GM19455 (cell line): Measurements from ENCODE around the gene SEC14L5.
"Not testable (repeated sequence)": the region's sequence is repeated elsewhere in the genome, so short reads cannot be mapped to it uniquely, and the experiment has no call there.

Experiments
- ATAC-seq: cut with Tn5 transposase; IDR thresholded peaks from one replicate; pipeline ENCODE4 v1.9.1; 2021; ENCODE audit not compliant: unreplicated experiment

The SEC14L5 gene

DNA sequence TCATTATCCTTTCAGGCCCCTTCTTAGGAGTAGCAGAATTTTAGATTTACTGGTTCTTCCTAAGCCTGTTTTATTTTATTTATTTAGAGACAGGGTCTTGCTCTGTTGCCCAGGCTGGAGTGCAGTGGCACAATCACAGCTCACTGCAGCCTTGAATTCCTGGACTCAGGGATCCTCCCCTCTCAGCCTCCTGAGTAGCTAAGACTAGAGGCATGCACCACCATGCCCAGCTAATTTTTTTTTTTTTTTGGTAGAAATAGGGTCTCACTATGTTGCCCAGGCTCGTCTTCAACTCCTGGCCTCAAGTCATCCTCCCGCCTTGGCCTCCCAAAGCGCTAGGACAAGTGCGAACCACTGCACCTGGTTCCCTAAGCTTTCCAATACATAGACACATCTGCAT lies 28.5 kb upstream of the SEC14L5 start:
- not testable (repeated sequence) for ATAC-seq

DNA sequence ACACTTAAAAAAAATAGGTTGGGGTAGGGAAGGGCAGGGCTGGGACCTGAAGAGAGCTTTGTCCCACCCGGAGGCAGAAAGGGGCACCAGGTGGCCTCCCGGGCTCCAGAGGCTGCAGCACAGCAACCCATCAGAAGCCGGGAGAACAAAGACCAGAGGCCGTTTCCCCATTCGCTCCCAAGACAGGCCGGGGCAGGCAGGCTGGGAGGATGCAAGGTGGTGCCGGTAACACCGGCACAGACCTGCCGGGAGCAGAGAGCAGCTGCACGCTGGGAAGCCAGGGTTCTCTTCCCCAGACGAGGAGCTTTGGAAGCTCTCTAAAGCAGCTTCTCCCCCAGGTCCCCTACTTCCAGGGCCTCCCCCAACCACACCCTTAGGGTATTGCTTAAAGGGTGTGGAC lies 26.7 kb upstream of the SEC14L5 start:
- no peak for ATAC-seq

DNA sequence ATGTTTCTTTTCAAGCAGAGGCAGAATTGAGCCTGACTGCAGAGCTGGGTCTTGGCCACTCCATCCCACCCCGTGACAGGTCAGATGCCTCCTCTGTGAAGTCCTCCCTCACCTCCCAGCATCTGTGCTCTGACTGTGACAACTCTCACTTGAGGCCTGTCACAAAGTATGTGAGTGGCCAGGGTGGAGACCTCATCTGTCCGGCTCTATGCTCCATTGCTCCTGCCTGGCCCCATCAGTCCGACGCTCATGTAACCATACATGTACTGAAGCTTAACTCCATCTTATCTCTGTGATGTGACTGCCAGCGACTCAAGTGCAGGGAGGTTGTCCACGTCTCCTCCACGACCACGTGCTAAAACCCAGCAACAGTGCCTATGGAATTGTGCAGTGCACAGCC lies 24.7 kb upstream of the SEC14L5 start:
- ATAC-seq = no peak

DNA sequence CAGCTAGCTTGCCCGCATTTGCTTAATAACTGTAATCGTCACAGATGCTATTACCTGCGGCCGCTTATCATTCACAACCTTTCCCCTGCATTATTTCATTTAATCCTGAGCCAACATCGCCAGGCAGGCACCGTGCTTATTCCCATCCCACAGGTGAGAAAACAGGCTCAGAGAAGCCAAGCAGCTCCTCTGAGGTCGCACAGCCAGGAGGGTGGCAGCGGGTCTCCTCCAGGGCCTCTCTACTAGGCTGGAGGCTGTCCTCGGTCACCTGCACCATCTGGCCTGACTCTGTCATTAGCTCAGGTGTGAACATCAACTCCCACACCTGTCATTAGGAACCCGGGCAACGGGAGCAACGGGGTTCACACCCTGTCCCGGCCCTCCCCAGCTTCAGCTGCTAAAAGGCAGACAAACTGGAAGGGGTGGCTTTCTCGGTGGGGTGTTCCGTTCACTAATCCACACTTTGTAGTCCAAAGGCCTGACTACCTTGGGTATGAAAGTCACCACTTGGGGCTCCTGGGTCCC lies 24.2 kb upstream of the SEC14L5 start:
- no peak for ATAC-seq

DNA sequence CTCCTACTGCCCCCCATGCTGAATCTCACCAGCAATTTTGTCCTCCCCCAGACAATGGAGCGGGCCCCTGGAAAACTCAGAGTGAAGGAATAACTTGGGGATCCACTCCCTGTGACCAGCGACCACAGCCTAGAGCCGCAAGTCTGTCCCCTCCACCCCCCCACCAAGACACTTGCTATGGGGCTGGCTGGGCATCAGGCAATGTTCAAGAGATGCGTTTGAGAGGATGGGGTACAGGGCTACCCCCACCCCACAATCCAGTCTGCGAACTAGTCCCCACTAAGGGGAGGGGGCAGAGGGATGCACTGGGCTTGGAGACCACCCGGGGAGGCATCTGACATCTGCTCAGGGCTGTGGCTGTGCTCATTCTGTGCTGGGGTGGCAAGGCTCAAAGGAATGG lies 23.5 kb upstream of the SEC14L5 start:
- ATAC-seq = no peak

DNA sequence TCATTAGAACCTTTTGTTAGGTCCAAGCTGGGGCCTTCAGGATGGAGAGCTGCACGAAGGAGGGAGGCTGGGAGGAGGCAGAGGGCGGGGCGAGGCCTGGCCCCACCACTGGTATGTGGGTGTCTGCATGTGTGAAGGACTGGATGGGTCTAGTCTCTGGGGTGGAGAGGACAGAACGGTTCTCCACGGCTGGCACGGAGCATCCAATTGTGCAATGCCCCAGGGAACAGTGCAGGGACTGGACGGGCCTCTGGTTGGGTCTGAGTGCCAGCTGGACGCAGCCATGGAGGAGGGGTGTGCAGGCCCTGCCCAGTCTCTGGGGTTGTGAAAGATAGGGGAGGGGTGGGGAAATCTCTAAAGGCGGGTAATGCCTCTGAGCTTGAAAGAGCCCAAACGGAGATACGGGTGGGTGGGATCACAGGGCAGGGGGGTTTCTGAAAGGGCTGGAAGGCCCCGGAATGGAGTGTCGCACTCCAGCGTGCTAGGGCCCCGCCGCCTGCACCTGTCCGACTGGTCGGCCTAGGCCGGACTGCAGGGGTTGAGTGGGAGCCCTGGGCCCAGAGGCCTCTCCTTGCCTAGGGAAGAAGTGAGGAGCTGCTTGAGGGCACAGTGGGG lies 22.8 kb upstream of the SEC14L5 start:
- no peak for ATAC-seq

DNA sequence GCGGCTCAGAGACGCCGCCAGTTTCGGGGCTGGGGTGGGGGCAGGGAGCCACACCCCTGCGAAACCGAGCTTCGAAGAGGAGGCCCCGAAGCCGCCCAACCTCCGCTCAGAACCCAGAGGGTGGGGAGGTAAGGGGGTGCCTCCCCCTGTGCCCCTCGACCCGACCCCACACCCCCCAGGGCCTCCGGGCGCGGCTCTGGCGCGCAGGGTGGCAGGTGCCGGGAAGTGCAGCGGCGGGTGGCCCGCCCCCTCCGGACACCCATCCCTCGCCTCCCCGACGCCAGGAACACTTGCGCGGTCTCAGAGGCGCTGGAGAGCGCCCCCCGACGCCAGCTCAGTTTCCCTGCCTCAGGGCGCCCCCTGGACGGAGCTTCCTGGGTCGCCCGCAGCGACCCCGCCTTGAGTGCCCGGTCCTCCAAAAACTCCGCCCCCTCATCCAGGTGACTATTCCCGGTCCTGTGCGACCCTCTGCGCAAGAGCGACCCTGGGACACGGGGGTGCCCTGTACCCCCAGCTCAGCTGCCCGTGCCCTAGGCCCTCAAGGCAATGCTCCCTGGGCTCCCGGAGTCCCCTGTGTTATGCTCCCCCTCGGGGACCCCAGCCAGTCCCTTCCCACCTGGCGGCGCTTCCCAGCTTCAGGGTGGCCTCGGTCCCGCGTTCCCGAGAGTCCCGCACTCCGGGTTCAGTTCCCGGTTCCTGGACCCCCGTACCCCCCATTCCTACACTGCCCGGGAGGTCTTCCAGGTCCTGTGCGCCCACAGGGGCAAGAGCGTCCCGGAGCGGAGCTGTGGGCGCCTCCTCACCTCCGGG lies 21.7 kb upstream of the SEC14L5 start:
- ATAC-seq = no peak

DNA sequence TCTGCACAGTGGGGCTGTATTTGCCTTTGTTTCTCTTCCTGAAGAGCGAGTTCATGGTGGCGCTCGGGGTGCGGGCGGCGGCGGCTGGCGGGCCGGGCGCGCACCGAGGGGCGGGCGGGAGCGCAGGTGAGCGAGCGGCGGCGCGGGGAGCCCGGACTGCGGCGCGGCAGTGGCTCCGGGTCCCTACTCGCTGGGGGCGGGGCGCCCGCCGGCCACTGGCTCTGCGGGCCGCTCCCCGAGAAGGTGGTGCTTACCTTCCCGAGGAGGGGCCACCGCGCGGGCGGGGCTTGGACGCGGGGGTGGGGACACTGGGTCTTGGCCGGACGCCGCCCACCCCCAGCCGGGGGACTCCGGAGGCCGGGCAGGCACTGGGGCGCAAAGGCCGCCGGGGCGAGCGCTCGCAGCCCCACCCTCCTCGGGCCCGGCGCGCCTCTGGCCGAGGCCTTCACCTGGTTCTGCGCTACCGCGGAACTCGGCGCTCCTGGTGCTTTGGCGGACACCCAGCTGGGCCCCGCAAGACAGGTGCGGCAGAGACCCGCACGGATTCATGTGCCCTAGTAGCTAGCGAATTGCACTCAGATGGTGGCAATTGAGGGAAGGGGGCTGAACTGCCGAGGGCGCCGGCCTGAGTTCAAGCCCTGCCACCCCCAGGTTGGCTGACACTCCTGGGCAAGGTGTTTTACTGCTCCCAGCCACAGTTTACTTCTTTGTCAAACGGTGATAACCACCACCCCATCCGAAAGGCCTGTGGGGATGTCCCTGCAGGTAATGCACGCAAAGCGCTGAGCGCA lies 20.9 kb upstream of the SEC14L5 start, which contains the start of gene PPL:
Gene PPL (minus strand): TSS at position 158 of the 791 bp plus-strand sequence. CDS start 103 bp downstream, at position 55.
- no peak for ATAC-seq

DNA sequence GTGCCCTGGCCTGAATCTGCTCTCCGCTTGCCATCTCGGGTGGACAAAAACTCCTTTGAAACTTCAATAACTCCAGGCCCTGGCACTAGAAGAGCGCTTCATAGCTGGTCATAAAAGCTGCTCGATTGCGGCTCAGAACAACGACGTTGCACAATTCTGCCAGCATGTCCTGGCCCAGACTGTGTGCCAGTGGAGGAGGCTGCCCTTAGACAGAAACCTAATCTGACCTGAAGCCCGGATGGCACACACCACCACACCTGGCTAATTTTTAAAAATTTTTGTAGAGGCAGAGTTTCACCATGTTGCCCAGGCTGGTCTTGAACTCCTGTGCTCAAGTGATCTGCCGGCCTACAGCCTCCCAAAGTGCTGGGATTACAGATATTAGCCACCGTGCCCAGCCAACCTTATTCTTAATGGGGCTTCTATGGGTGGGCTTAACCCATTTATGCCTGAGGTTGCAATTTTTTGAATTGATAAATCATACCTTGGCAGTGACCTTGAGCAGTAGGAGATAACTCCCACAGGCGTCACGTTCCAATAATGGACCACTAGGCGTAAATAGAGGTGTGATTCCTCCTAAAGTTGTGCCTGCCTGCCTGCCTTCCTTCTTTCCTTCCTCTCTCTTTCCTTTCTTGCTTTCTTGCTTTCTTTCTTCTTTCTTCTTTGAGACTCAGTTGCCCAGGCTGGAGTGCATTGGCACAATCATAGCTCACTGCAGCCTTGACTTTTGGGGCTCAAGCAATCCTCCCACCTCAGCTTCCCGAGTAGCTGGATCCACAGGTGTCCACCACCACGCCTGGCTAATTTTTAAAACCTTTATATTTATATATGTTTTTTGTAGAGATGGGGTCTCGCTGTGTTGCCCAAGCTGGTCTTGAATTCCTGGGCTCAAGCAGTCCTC lies 20.1 kb upstream of the SEC14L5 start:
- ATAC-seq = no peak

DNA sequence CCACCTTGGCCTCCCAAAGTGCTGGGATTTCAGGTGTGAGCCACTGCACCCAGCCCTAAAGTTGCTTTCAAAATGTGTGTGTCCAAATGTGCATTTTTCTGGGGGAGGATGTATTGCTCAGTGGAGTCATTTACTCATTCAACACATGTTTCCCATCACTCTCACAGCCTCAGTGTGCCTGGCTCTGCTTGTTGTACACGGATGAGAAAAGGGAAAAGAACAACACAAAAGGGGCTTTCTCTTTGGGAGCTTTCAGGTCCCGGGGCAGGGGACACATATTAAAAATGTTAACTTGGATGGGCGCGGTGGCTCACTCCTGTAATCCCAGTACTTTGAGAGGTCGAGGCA lies 19.5 kb upstream of the SEC14L5 start:
- ATAC-seq = no peak

DNA sequence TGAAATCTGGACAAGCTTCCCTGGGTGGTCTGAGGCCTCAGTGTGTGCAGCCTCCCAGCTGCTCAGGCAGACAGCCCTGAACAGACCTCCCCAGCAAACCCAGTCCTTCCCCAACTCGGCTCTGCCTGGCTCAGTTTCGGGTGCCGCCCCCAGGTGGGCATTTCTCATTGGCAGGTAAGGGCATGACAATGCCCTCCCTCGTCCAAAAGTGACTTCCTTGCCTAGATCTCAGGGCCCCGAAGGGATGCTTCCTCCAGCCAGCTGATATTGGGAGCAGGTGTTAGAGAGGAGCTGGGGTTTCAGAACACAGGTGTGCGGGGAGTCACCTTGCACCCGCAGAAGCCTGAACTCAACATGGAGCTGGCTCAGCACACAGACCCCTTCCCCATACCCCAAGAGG lies 17.4 kb upstream of the SEC14L5 start:
- ATAC-seq = no peak

DNA sequence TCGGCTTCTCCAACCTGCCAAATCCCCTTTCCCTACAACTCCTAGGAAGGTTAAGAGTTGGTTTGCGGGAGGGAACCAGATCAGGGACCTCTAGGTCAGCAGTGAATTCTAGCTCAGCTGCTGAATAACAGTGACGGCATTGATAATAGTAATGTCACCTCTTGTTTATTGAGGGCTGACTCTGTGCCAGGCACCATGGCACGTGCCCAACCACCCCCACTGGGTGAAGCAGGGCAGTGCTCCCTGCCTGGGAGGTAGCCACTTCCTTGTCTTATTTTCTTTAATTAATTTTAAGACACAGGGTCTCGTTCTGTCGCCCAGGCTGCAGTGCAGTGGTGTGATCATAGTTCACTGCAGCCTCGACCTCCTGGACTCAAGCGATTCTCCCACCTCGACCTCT lies 15.6 kb upstream of the SEC14L5 start:
- no peak for ATAC-seq

DNA sequence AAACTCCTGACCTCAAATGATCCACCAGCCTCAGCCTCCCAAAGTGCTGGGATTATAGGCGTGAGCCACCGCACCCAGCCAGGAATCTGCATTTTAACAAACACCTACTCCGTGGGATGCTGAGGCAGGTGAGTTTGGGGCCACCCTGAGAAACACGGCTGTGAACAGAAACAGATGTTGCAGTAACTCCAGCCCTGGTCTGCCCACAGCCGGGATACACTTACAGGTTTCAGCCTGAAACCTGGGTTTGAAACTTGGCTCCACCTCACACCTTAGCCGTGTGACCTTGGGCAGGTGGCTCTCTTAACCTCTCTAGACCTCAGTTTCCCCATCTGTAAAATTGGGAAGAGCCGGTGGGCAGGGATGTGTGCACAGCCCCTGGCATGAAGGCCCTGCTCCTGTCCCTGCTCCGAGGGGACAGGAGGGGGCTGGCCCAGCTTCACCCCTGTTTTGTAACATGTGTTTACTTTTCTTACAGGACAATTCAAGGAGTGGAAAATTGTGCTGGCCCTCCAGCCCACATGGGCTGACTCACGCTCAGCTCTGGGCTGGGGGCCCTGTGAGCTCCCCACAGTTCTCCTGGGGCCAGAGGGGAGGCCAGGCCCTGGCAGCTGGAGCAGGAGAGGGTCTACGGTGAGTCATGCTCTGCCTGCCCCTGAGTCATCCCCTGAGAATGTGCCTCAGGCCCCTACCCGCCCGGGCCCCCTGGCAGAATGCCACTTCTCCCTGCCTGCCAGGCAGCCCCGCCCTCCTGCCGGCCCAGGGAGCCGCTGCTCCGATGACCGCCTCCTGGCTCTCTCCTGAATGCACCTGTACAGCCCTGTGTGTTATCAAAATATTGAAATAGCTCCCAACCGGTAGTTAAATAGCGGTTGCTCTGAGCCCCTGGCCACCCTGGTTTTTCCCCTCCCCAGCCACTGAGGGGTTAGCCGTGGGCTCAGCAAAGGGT lies 13.5 kb upstream of the SEC14L5 start:
- ATAC-seq = no peak

DNA sequence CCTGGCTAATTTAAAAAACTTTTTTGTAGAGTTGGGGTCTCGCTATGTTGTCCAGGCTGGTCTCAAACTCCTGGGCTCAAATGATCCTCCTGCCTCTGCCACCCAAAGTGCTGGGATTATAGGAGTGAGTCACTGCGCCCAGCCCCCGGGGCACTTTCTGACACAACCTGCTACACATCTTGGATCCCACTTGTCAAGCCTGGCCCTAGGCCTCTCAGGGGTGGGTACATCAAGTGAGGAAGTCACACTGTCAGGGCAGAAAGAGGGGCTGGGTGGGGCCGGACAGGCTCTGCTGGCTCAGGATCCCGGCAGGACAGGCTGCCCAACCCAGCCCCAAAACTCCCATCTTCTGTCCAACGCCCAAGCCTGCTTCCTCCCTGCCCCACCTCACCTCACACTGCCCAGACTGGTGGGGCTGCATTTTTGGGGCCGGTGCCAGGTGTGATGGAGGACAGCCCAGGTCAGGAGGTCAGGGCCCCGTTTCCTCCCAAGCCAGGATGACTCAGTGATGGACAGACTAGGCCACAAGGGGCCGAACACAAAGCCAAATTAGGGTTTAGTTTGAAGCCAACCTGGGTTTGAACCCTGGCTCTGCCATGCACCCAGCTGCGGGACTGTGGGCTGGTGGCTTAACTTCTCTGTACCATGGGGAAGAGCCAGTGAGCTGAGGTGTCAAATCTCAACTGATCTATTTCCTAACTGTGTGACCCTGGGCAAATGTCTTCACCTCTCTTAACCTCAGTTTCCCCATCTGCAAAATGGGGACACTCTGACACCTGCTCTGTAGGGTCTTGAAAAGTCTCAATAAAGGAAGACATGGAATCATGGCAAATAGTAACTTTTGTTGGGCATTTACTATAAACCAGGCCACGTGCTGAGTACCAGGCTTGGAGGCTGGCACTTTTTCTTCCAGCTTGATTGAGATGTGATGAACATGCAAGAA lies 12.3 kb upstream of the SEC14L5 start:
- no peak for ATAC-seq

DNA sequence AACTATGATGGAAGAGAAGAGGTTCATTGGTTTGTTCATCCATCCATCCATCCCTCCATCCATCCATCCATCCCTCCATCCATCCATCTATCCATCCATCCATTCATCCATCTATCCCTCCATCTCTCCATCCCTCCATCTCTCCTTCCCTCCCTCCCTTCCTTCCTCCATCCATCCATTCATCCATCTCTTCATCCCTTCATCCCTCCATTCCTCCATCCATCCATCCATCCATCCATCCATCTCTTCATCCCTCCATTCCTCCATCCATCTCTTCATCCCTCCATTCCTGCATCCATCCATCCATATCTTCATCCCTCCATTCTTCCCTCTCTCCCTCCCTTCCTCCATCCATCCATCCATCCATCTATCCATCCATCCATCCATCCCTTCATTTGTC lies 11.2 kb upstream of the SEC14L5 start:
- no peak for ATAC-seq

DNA sequence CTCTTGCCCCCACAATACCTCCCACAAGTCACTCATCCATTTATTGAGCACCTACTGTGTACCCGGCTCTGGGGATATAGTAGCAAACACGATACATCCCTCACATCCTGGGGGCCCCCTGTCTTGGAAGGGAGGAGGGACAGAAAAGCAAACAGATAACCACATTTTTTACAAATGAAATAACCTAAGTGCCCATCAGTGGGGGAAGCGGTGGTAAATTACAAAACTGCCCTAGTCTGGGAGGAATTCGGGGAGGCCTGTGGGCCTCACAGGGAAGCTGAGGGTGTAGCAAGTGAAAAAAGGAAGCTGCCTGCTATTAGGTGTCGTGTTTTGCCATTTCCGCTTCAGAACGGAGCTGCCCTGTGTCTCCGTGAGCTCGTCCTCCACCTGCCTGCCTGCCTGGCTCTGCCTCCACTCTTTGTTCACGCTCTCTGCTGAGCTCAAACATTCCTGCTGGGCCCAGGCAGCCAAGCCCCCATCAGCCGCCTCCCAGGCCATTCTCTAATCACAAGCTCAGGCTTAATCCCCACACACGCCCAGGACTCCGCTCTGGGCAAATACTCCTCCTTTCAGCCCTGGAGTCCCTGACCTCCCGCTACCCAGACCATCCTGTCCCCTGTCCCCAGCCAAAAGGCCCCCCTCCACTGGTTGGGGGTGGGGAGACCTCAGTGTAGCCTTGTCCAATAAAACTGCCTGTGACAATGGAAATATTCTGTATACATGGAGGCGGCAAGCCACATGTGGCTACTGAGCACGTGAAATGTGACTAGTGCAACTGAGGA lies 10.2 kb upstream of the SEC14L5 start:
- ATAC-seq = no peak

DNA sequence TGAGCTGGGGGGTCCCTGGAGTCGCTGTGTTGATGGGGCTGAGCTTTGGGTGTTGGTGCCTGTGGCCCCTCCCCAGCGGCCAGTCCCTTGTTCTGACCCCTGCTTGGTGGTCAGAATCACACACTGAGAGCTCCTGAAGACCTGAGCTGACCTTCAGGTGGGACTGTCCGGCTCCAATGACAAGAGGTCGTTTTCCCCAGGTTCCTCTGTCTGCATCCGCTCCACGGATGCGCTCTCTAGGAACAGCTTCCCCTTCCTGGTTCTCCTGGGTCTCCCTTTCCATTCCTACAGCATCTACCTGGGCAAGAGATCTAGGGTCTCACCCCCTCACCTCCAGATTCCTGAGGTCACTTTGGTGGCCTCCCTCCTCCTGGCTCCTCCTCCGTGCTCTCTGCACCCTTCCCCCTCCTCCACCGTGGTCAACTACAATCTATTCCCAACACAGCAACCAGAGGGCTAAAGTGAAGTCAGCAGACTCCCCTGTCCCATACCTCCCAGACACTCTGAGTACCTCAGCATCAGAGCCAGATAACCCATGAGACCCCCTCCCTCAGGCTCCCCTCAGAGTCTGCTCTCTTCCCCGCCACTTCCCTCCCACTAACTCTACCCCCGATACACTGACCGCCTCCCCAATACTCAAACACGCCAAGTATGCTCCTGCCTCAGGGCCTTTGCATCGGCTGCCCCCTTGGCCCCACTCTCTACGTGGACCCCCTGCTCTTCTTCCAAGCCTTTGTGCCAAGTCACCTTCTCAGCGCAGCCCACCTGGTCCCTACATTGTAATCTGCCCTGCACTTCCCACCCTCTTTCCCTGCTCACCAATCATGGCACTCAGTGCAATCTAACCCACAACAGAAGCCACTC lies 9.0 kb upstream of the SEC14L5 start:
- ATAC-seq = no peak
